H1 (cell line): Measurements from ENCODE around the gene CNTF. TPM values are rescaled to one million over a fixed set of nuclear protein-coding genes. Genes with fewer than 3 reads are reported as not detected.

ENCODE experiments used
- CBX5 ChIP-seq: fragments of 300-800, 300-1000 bp; sonication (generic); IDR thresholded peaks from 2 replicates; pipeline ENCODE4 v1.7.1; 2016; ENCODE audit warnings: antibody characterized with exemption, low read length, low read depth
- CHD1 ChIP-seq: IDR thresholded peaks from 2 replicates; pipeline ENCODE4 v1.6.1; 2012; ENCODE audit warnings: low read depth, low read length, improper control_type of control experiment
- CREB1 ChIP-seq: IDR thresholded peaks from 2 replicates; pipeline ENCODE4 v1.6.1; 2012; ENCODE audit warnings: inconsistent platforms
- EP300 ChIP-seq, 2 experiments: IDR thresholded peaks; 1 replicate in 1 of 2; 2 replicates in 1 of 2; pipeline ENCODE4 v1.6.1; 2011 to 2012; ENCODE audit warnings: low read depth in 2 of 2, low read length in 2 of 2, mild to moderate bottlenecking in 2 of 2, borderline replicate concordance in 1 of 2, inconsistent platforms in 1 of 2, moderate library complexity in 1 of 2
- EZH2 ChIP-seq: fragments of 200-600 bp; sonication (generic); IDR thresholded peaks from 2 replicates; pipeline ENCODE4 v1.7.1; 2012; ENCODE audit warnings: low read depth, mild to moderate bottlenecking, moderate library complexity, low read length, inconsistent platforms; ENCODE audit not compliant: severe bottlenecking
- KDM4A ChIP-seq: IDR thresholded peaks from one replicate; pipeline ENCODE4 v1.7.1; 2012; ENCODE audit warnings: low read depth, mild to moderate bottlenecking, moderate library complexity, low read length, inconsistent platforms; ENCODE audit not compliant: severe bottlenecking
- NANOG ChIP-seq: IDR thresholded peaks from 2 replicates; pipeline ENCODE4 v1.6.1; 2011; ENCODE audit warnings: low read length, low read depth, mild to moderate bottlenecking, inconsistent platforms; ENCODE audit not compliant: insufficient read depth, poor library complexity, severe bottlenecking
- PHF8 ChIP-seq: fragments of 200-600 bp; sonication (generic); conservative IDR thresholded peaks from 2 replicates; pipeline ENCODE4 v1.7.1; 2012; ENCODE audit warnings: low read depth, mild to moderate bottlenecking, inconsistent platforms, low read length, moderate library complexity
- RAD21 ChIP-seq, 2 experiments: IDR thresholded peaks in 1 of 2; conservative IDR thresholded peaks in 1 of 2; 2 replicates each; pipeline ENCODE4 v1.6.1; 2011; ENCODE audit warnings: low read depth in 2 of 2, low read length in 2 of 2, improper control_type of control experiment in 1 of 2, inconsistent platforms in 1 of 2, mild to moderate bottlenecking in 1 of 2, moderate library complexity in 1 of 2
- RNF2 ChIP-seq: fragments of 200-900, 300-1000 bp; sonication (generic); IDR thresholded peaks from 2 replicates; pipeline ENCODE4 v1.7.1; 2016; ENCODE audit warnings: borderline replicate concordance, low read depth, mild to moderate bottlenecking, antibody characterized with exemption, low read length; ENCODE audit not compliant: poor library complexity, severe bottlenecking; ENCODE audit errors: missing control alignments
- SP2 ChIP-seq: IDR thresholded peaks from 2 replicates; pipeline ENCODE4 v1.6.1; 2012; ENCODE audit warnings: mild to moderate bottlenecking, low read length, inconsistent platforms
- TAF1 ChIP-seq: IDR thresholded peaks from 2 replicates; pipeline ENCODE4 v1.6.1; 2011; ENCODE audit warnings: mild to moderate bottlenecking, low read depth, low read length
- YY1 ChIP-seq: IDR thresholded peaks from 2 replicates; pipeline ENCODE4 v1.6.1; 2011; ENCODE audit warnings: low read depth, mild to moderate bottlenecking, low read length
- polyA plus RNA-seq, 7 experiments: library from polyadenylated mRNA; depleted of rRNA in 3 of 7; stranded (reverse) in 5 of 7; unstranded in 2 of 7; fragments of >200 nt in 5 of 7; fragments of 200-250 nt in 2 of 7; gene quantifications; 1 replicate in 5 of 7; 2 replicates in 1 of 7; 4 replicates in 1 of 7; pipeline versions ENCODE4 v1.2.1 to v1.2.3, GENCODE V29; 2011 to 2013; ENCODE audit warnings: missing spikeins in 2 of 7, mixed read lengths in 2 of 7
- total RNA-seq: library from RNA; stranded (reverse); fragmentation: NEBNext Ultra II Directional; extraction: Animal tissue kit (Norgen Biotek cat#: 25700); gene quantifications from 2 replicates; pipeline ENCODE4 v1.2.1, GENCODE V29; 2021
- TF ChIP-seq, protein P1 (sequence below), 3 experiments: IDR thresholded peaks; 1 replicate in 2 of 3; 2 replicates in 1 of 3; pipeline versions ENCODE4 v1.5.1 to v1.6.1; 2011; ENCODE audit warnings: low read length in 3 of 3, mild to moderate bottlenecking in 3 of 3, inconsistent platforms in 2 of 3, low read depth in 1 of 3, moderate library complexity in 1 of 3; ENCODE audit not compliant: insufficient read depth in 1 of 3; ENCODE audit errors: control extremely low read depth in 1 of 3
- TF ChIP-seq, protein P2 (sequence below): IDR thresholded peaks from 2 replicates; pipeline ENCODE4 v1.6.1; 2012; ENCODE audit warnings: inconsistent platforms
- TF ChIP-seq, protein P3 (sequence below): IDR thresholded peaks from 2 replicates; pipeline ENCODE4 v1.6.1; 2011; ENCODE audit warnings: low read length, improper control_type of control experiment

Gene CNTF
- total and polyA plus RNA-seq, 2 of the 8 experiments (the other 6 are each of a cell fraction or from before 2014, with no cell fraction given) = 0.41 to 1.5 TPM

DNA sequence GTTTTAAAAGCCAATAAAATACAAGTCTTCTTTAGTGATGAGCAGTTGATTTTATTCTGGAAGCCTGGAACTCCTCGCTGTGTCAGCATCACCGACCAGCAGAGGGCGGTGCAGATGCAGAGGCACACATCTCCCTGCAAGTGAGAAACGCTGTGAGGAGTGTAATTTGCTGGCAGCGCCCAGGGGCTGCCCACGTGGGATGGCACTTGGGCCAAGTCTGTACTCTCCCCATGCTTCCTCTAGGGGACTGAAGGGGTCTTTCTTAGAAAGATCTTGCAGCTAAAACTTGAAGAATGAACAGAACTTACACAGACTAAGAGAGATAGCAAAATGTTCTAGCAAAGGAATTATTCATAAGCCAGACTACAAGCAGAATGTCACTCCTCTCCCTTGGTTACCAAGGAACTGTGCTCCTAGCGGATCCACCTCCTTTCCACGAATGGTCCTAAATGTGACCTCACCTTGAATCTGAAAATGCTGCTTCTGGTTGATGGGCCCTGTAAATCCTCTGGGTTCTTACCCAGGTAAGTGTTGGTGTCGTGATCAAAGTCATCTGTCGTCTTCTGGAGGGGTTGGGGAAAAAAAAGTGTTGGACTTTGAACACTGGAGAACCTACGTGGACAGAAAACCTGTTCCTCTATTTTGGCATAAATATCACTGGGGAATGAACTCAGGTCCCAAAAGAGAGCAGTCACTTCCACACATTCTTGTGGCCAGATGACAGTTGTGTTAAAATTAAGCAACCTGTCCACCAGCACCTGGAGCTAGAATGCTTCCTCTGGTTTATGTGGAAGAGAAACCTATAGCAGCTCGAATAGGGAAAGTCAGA, 31.8 kb downstream of the CNTF start (continued):
- TF ChIP-seq, protein P1, sequence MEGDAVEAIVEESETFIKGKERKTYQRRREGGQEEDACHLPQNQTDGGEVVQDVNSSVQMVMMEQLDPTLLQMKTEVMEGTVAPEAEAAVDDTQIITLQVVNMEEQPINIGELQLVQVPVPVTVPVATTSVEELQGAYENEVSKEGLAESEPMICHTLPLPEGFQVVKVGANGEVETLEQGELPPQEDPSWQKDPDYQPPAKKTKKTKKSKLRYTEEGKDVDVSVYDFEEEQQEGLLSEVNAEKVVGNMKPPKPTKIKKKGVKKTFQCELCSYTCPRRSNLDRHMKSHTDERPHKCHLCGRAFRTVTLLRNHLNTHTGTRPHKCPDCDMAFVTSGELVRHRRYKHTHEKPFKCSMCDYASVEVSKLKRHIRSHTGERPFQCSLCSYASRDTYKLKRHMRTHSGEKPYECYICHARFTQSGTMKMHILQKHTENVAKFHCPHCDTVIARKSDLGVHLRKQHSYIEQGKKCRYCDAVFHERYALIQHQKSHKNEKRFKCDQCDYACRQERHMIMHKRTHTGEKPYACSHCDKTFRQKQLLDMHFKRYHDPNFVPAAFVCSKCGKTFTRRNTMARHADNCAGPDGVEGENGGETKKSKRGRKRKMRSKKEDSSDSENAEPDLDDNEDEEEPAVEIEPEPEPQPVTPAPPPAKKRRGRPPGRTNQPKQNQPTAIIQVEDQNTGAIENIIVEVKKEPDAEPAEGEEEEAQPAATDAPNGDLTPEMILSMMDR (IDR thresholded peaks at IDR 0.05; ENCODE audit: control extremely low read depth in 1 of 3, insufficient read depth in 1 of 3, low read depth in 1 of 3, low read length in 3 of 3) = peak; percentile 87 to 93 (median 93)
- no peak for TF ChIP-seq EP300 (IDR thresholded peaks at IDR 0.05; ENCODE audit: borderline replicate concordance in 1 of 2, low read depth in 2 of 2, low read length in 2 of 2)
- TF ChIP-seq CREB1 = peak; percentile 54; the same call in 1 of the 2 replicates
- TF ChIP-seq, protein P2, sequence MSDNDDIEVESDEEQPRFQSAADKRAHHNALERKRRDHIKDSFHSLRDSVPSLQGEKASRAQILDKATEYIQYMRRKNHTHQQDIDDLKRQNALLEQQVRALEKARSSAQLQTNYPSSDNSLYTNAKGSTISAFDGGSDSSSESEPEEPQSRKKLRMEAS = peak; percentile 58
- no peak for TF ChIP-seq KDM4A
- no peak for TF ChIP-seq RNF2
- no peak for TF ChIP-seq PHF8
- TF ChIP-seq, protein P3, sequence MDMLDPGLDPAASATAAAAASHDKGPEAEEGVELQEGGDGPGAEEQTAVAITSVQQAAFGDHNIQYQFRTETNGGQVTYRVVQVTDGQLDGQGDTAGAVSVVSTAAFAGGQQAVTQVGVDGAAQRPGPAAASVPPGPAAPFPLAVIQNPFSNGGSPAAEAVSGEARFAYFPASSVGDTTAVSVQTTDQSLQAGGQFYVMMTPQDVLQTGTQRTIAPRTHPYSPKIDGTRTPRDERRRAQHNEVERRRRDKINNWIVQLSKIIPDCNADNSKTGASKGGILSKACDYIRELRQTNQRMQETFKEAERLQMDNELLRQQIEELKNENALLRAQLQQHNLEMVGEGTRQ = peak; percentile 70
- TF ChIP-seq CHD1 = no peak
- TF ChIP-seq YY1 = peak; percentile 14; the same call in 1 of the 2 replicates
- no peak for TF ChIP-seq EZH2
- TF ChIP-seq TAF1 = no peak
- peak; percentile 78 to 82 for TF ChIP-seq RAD21 (IDR thresholded peaks at IDR 0.05 in 1 of 2, conservative IDR thresholded peaks at IDR 0.05 in 1 of 2; ENCODE audit: low read depth in 2 of 2, low read length in 2 of 2)
- no peak for TF ChIP-seq SP2
- TF ChIP-seq CBX5 = no peak
- TF ChIP-seq NANOG = no peak
